ENCODE measurements around the gene SLC9A3. TPM values are rescaled to one million over a fixed set of nuclear protein-coding genes. Genes with fewer than 3 reads are reported as not detected.

Gene SLC9A3
- total RNA-seq, 1 donor from 2014 or later, result 1.2 TPM

DNA sequence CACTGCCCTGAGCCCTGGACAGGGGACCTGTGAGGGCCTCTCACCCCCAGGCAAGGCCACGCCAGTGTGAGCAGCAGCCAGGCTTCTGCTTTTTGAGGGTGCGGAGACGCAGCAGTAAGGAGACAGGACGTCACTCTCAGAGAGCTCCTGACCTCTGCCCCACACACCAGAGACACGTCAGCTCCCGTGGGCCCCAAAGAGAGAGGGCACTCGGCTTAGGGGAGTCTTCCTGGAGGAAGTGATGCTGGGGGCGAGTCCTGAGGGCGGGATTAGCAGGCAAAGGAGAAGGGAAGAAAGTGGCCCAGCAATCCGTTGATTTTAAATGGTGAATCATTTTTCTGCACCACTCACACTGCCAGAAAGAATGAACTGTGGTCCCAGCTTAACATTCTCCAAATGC is 24.0 kb upstream of the SLC9A3 start:
- Mint-ChIP-seq H3K36me3 (ENCODE audit: unreplicated experiment) (no peaks in the 10 kb centered on the region), H3K4me3 (ENCODE audit: unreplicated experiment) (no peak overlapping the region), H3K27me3 (ENCODE audit: unreplicated experiment) (peaks cover 18% of the 10 kb centered on the region), H3K27ac (ENCODE audit: unreplicated experiment) (no peak overlapping the region), H3K4me1 (ENCODE audit: unreplicated experiment) (no peaks in the 10 kb centered on the region), H3K9me3 (ENCODE audit: unreplicated experiment) (no peaks in the 10 kb centered on the region)
- TF ChIP-seq, protein P1, sequence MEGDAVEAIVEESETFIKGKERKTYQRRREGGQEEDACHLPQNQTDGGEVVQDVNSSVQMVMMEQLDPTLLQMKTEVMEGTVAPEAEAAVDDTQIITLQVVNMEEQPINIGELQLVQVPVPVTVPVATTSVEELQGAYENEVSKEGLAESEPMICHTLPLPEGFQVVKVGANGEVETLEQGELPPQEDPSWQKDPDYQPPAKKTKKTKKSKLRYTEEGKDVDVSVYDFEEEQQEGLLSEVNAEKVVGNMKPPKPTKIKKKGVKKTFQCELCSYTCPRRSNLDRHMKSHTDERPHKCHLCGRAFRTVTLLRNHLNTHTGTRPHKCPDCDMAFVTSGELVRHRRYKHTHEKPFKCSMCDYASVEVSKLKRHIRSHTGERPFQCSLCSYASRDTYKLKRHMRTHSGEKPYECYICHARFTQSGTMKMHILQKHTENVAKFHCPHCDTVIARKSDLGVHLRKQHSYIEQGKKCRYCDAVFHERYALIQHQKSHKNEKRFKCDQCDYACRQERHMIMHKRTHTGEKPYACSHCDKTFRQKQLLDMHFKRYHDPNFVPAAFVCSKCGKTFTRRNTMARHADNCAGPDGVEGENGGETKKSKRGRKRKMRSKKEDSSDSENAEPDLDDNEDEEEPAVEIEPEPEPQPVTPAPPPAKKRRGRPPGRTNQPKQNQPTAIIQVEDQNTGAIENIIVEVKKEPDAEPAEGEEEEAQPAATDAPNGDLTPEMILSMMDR (IDR thresholded peaks at IDR 0.05), result no peak
- DNase-seq (ENCODE audit: extremely low spot score, unreplicated experiment), result no peak

DNA sequence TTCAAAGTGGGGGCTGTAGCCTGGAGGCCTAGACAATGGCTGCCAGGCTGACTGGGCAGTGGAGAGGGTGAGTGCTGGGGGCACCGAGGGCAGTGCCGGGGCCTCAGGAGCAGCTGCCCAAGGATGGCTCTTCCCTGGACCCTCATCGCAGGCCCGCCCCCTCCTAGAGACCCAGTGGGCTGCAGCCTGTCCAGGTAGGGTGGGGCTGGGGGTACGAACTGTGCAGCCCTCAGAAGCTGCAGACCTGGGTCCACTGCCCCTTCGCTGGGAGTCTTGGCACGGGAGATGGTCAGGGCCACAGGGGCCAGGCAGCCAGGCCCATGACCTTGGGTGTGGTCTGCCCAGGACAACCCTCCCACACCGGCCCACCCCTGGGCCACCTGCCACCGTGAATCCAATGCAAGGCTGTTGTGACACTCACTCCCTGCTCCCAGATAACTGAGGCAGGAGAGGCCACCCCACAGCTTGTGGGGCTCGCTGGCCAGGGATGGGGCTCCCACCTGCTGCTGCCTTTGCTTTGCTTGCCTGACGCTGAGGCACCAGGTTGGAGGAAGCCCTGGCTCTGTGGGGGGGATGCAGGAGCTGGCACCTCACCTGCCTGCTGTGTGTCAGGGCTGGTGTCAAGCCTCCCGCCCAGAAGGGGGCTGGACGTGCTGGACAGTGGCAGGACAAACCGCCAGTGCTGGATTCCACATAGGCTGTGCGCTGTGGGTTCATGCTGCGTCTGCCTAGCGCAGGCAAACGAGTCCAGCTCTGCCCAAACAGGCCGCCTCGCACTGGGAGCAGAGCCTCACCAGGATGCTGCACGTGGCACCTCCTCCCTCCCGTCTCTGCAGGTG is 23.1 kb upstream of the SLC9A3 start:
- H3K4me1 Mint-ChIP-seq (ENCODE audit: unreplicated experiment), result no peaks in the 10 kb centered on the region
- no peaks in the 10 kb centered on the region for H3K9me3 Mint-ChIP-seq (ENCODE audit: unreplicated experiment)
- no peak for DNase-seq (ENCODE audit: extremely low spot score, unreplicated experiment)
- H3K4me3 Mint-ChIP-seq (ENCODE audit: unreplicated experiment), result no peak overlapping the region
- TF ChIP-seq, protein P1 (IDR thresholded peaks at IDR 0.05), result no peak
- no peaks in the 10 kb centered on the region for H3K36me3 Mint-ChIP-seq (ENCODE audit: unreplicated experiment)
- peaks cover 18% of the 10 kb centered on the region for H3K27me3 Mint-ChIP-seq (ENCODE audit: unreplicated experiment)
- no peak overlapping the region for H3K27ac Mint-ChIP-seq (ENCODE audit: unreplicated experiment)

DNA sequence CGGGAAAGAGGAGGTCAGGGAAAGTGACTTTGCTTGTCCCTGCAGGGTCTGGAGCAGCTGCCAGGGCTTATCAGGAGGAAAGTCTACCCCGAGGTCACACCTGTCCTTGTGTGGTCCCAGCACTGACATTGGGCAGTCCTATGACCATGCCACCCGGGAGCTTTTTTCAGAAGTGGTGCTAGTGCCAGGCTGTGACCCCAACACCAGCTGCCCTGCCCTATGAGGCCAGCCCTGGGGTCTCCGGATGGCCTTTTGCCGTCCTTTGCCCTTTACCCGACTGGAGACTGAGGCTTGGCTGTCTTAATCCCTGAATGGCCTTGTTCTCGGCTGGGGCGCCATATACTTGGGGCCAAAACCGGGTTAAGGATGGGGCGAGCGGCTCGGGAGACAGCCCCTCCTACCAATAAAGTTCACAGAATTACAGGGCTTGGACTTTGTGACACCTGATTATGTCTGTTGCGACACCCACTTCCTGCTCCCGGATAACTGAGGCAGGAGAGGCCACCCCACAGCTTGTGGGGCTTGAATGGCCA is 22.2 kb upstream of the SLC9A3 start:
- Mint-ChIP-seq H3K4me1 (ENCODE audit: unreplicated experiment) (no peaks in the 10 kb centered on the region), H3K9me3 (ENCODE audit: unreplicated experiment) (no peaks in the 10 kb centered on the region), H3K27ac (ENCODE audit: unreplicated experiment) (no peak overlapping the region), H3K27me3 (ENCODE audit: unreplicated experiment) (peaks cover 18% of the 10 kb centered on the region), H3K4me3 (ENCODE audit: unreplicated experiment) (no peak overlapping the region), H3K36me3 (ENCODE audit: unreplicated experiment) (no peaks in the 10 kb centered on the region)
- TF ChIP-seq, protein P1 (IDR thresholded peaks at IDR 0.05), result no peak
- no peak for DNase-seq (ENCODE audit: extremely low spot score, unreplicated experiment)

DNA sequence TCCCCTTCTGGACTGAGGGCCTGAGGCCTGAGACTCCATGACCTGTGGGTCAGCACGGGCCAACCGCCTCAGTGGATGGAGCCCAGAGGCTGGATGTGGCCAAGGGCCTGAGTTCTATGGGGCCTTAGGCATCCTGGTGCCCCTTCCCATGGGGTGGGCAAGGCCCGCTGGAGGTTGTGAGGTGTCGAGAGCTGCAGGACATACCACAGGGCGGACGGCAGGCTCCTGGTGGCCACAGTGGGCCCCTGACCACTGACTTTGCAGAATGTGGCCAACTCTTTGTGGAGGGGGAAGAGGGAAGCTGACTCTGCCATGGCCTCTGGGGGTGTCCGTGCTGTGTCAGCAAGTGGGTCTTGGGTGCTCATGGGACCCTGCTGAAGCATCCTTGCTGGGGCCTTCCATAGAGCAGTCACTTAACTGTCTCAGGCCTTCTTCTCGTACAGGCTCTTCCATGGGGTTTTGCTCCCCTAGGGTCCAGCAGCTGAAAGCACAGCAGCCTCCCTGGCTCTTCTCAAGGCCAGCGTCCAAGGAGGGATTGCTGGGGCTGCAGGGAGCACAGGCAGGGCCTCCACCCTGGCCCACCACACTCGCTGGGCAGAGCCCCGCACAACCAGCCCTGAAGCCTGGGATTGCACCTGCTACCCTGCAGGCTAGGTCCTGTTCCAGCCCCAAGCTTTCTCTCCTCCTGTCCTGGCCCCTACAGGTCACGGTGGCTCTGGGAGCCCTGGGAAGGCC is 21.6 kb upstream of the SLC9A3 start:
- Mint-ChIP-seq H3K4me3 (ENCODE audit: unreplicated experiment) (no peak overlapping the region), H3K36me3 (ENCODE audit: unreplicated experiment) (no peaks in the 10 kb centered on the region), H3K4me1 (ENCODE audit: unreplicated experiment) (no peaks in the 10 kb centered on the region), H3K9me3 (ENCODE audit: unreplicated experiment) (no peaks in the 10 kb centered on the region), H3K27me3 (ENCODE audit: unreplicated experiment) (peaks cover 14% of the 10 kb centered on the region), H3K27ac (ENCODE audit: unreplicated experiment) (no peak overlapping the region)
- DNase-seq (ENCODE audit: extremely low spot score, unreplicated experiment), result no peak
- TF ChIP-seq, protein P1 (IDR thresholded peaks at IDR 0.05), result no peak
